Hair follicle dermal papilla cell (primary cell): ENCODE data around the gene OTOR. TPM values are rescaled to one million over a fixed set of nuclear protein-coding genes. Genes with fewer than 3 reads are reported as not detected.

Experiments
- total RNA-seq: library from RNA; depleted of rRNA; stranded (reverse); fragments of >200 nt; gene quantifications from 2 replicates; pipeline ENCODE4 v1.2.3, GENCODE V29; 2012

Gene OTOR, protein sequence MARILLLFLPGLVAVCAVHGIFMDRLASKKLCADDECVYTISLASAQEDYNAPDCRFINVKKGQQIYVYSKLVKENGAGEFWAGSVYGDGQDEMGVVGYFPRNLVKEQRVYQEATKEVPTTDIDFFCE
- not detected in 2 replicates for total RNA-seq

DNA sequence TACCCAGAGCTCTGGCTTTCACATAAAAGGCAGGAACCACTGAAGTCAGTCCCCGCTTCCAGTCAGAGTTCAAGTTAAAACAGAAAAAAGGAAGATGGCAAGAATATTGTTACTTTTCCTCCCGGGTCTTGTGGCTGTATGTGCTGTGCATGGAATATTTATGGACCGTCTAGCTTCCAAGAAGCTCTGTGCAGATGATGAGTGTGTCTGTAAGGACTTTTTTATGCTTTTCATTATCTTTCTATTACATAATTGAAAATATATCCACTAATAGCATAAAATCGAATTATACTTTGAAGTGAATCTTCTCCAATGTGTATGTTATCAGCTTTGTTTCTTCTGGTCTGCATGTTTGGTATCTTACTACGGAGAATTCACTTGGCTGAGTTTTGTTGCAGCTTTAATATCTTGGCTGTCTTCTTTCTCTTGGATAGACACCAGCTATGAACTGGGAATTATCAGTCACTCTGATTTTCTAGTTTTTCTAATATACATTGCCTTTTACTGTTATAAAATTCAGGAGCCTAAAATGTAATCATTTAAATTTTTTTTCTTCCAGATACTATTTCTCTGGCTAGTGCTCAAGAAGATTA, at the start of gene OTOR:
TSS of gene OTOR (plus strand) at position 51 of the 593 bp plus-strand sequence. CDS start at position 95, 44 bp downstream.

DNA sequence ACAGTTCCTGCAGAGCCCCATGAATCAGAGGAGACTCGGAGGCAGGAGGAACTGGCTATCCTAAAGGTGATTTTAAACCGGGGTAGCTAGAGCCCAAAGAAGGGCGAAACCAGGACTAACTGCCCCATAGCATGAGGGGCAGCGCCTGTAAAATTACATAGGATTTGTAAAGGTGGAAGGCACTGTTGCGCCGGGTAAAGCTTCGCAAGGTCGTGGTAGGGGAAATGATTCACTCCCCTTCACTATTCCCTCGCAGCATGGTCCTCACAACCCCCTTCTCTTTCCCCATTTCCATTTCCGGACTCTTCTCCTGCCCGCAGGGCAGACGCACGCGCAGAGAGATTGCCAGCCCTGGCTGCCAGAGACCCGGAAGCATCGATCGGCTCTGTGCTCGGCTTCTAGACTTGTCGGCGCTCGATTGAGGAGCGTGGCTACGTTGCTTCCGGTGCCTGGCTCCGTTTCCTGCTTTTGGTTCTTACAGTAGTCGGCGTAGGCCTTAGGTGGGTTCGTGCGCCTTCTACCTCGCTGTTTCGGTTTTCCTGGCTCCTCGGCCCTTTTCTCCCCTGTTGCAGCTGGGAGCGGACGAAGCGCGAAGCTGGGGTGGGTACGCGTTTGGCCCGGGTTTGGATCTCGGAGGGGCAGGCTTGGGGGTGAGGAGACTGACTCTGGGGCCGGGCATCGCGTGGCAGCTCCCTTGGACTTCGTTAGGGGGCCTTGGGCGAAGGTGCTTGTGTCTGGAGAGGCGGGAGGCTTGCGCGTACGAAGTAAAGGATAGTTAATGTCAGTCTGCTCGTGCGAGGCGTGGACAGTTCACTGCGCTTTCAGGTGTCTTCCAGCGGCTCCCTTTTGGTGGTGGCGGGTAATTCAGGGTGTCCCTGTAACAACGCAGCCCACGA, 18.3 kb upstream of the OTOR start, which contains the start of gene SNRPB2:
TSS of gene SNRPB2 (plus strand) at position 462 of the 896 bp plus-strand sequence. CDS start 1,677 bp downstream, outside the sequence.

Other genes with a start within 250 kb of the OTOR start
- gene KIF16B, start 174.9 kb upstream of the OTOR start, total RNA-seq = 10.8 and 14.0 TPM in 2 replicates
- gene SNRPB2, start 18.3 kb upstream of the OTOR start, total RNA-seq = 26.6 and 37.4 TPM in 2 replicates